Measurements from ENCODE around the gene MIB1. TPM values are rescaled to one million over a fixed set of nuclear protein-coding genes. Genes with fewer than 3 reads are reported as not detected.
A peak's percentile ranks its signal among the peaks of the same experiment; 100 is the strongest.

The MIB1 gene
- total RNA-seq, 1 donor = 64.4 TPM

DNA sequence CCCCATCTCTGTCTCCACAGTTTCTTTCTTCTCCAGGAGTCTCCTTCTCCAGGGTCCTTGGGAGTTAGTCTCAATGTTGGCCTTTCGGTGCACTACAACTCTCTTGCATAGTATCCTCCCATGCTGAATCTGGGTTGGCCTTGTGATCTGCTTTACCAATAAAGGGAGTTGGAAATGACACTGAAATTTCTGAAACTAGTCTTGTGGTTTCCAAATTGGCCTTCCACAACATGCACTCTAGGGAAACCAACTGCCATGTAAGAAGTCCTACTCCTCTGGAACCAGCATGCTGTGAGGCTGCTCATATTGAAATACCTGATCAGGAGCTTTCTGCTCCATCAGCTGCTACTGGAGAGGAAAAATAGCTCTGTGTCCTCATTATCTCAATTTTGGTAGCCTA is 26.1 kb upstream of the MIB1 start:
- DNase-seq (ENCODE audit: insufficient read length, low spot score, missing footprints) = peak; percentile 52
- no peaks in the 10 kb centered on the region for H3K36me3 ChIP-seq (ENCODE audit: insufficient read depth, low read length)
- no peak for TF ChIP-seq CTCF (IDR thresholded peaks at IDR 0.05; ENCODE audit: extremely low read depth, low read depth, low read length)

DNA sequence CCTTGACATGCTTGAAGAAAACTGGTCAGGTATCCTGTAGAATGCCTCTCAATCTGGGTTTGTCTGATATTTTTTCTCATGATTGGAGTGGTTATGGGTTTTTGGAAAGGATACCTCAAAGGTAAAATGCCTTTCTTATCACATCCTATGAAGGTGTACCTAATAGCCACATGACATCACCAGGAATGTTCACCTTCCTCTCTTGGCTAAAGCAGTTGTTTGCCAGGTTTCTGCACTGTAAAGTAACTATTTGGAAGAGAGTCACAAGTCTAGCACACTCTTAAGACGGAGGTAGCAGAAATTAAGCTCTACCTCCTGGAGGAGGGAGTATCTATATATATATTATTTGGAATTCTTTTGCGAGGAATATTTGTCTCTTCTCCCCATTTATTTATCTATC is 17.9 kb upstream of the MIB1 start:
- Histone ChIP-seq H3K27ac (ENCODE audit: low read depth, low read length) (no peak overlapping the region), H3K4me3 (ENCODE audit: insufficient read depth, low read length) (no peak overlapping the region), H3K79me2 (ENCODE audit: insufficient read depth, low read length) (no peaks in the 10 kb centered on the region), H3K4me1 (ENCODE audit: insufficient read depth, low read length) (no peaks in the 10 kb centered on the region), H3K4me2 (ENCODE audit: insufficient read depth, low read length) (no peak overlapping the region), H3K27me3 (ENCODE audit: insufficient read depth, low read length) (no peaks in the 10 kb centered on the region), H2AFZ (ENCODE audit: low read length) (no peak overlapping the region), H4K20me1 (ENCODE audit: insufficient read depth, low read length) (no peaks in the 10 kb centered on the region), H3K36me3 (ENCODE audit: insufficient read depth, low read length) (no peaks in the 10 kb centered on the region), H3K9me3 (ENCODE audit: low read depth, low read length) (no peaks in the 10 kb centered on the region)
- no peak for DNase-seq (ENCODE audit: insufficient read length, low spot score, missing footprints)
- no peak for TF ChIP-seq CTCF (IDR thresholded peaks at IDR 0.05; ENCODE audit: extremely low read depth, low read depth, low read length)

More for the DNA sequence above, 26.1 kb upstream of the MIB1 start:
- Histone ChIP-seq H3K4me2 (ENCODE audit: insufficient read depth, low read length) (no peak overlapping the region), H2AFZ (ENCODE audit: low read length) (no peak overlapping the region), H3K27me3 (ENCODE audit: insufficient read depth, low read length) (no peaks in the 10 kb centered on the region), H4K20me1 (ENCODE audit: insufficient read depth, low read length) (no peaks in the 10 kb centered on the region), H3K4me3 (ENCODE audit: insufficient read depth, low read length) (no peak overlapping the region), H3K4me1 (ENCODE audit: insufficient read depth, low read length) (no peaks in the 10 kb centered on the region), H3K79me2 (ENCODE audit: insufficient read depth, low read length) (no peaks in the 10 kb centered on the region), H3K27ac (ENCODE audit: low read depth, low read length) (no peak overlapping the region), H3K9me3 (ENCODE audit: low read depth, low read length) (no peaks in the 10 kb centered on the region)

DNA sequence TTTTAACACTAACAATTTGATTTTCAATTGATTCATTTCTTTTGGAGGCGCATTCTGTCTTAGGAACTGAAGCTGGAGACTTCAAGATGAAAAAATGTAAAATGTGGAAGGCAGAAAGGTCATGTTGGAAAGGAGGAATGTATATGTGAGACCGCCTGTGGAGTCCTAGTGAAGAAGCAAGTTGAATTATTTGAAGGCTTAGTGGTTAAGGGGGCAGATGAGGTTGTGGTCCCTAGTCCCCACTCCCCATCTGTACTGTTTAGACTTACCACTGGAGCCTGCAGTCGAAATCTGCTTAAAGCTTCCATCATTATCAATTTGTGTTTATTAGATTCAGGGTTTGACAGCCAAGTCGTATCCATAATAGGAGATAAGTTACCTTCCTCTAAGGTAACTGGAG is 15.4 kb upstream of the MIB1 start:
- no peaks in the 10 kb centered on the region for H3K79me2 ChIP-seq (ENCODE audit: insufficient read depth, low read length)
- H3K4me2 ChIP-seq (ENCODE audit: insufficient read depth, low read length) = no peak overlapping the region
- H2AFZ ChIP-seq (ENCODE audit: low read length) = no peak overlapping the region
- TF ChIP-seq CTCF (IDR thresholded peaks at IDR 0.05; ENCODE audit: extremely low read depth, low read depth, low read length) = no peak
- no peaks in the 10 kb centered on the region for H4K20me1 ChIP-seq (ENCODE audit: insufficient read depth, low read length)
- H3K4me3 ChIP-seq (ENCODE audit: insufficient read depth, low read length) = no peak overlapping the region
- H3K9me3 ChIP-seq (ENCODE audit: low read depth, low read length) = no peaks in the 10 kb centered on the region
- no peak overlapping the region for H3K27ac ChIP-seq (ENCODE audit: low read depth, low read length)
- no peak for DNase-seq (ENCODE audit: insufficient read length, low spot score, missing footprints)
- no peaks in the 10 kb centered on the region for H3K4me1 ChIP-seq (ENCODE audit: insufficient read depth, low read length)
- H3K36me3 ChIP-seq (ENCODE audit: insufficient read depth, low read length) = no peaks in the 10 kb centered on the region
- no peaks in the 10 kb centered on the region for H3K27me3 ChIP-seq (ENCODE audit: insufficient read depth, low read length)

DNA sequence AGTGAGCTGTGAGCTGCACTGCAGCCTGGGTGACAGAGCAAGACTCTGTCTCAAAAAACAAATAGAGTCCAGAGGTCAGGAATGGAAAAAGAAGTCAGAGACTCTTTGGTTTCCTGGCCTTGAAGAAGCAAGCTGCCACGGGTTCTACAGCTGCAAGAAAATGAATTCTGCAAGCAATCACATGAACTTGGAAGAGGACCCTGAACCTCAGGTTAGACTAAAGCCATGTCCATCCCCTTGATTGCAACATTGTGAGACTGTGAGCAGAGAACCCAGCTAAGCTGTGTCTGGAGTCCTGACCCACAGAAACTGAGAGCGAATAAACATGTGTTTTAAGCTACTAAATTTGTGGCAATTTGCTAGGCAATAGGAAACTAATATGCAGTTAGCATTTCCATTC is 12.9 kb upstream of the MIB1 start:
- Histone ChIP-seq H3K4me3 (ENCODE audit: insufficient read depth, low read length) (no peak overlapping the region), H4K20me1 (ENCODE audit: insufficient read depth, low read length) (no peaks in the 10 kb centered on the region), H3K4me1 (ENCODE audit: insufficient read depth, low read length) (no peaks in the 10 kb centered on the region), H3K9me3 (ENCODE audit: low read depth, low read length) (no peaks in the 10 kb centered on the region), H3K27ac (ENCODE audit: low read depth, low read length) (no peak overlapping the region), H3K36me3 (ENCODE audit: insufficient read depth, low read length) (no peaks in the 10 kb centered on the region), H3K79me2 (ENCODE audit: insufficient read depth, low read length) (no peaks in the 10 kb centered on the region), H2AFZ (ENCODE audit: low read length) (no peak overlapping the region), H3K27me3 (ENCODE audit: insufficient read depth, low read length) (no peaks in the 10 kb centered on the region), H3K4me2 (ENCODE audit: insufficient read depth, low read length) (no peak overlapping the region)
- DNase-seq (ENCODE audit: insufficient read length, low spot score, missing footprints) = no peak
- TF ChIP-seq CTCF (IDR thresholded peaks at IDR 0.05; ENCODE audit: extremely low read depth, low read depth, low read length) = no peak
